Superior temporal gyrus (tissue), 1 donor: Measurements from ENCODE around the gene RFC1.
"Not testable (repeated sequence)": the region's sequence is repeated elsewhere in the genome, so short reads cannot be mapped to it uniquely, and the experiment has no call there.

Experiments used
- DNase-seq: peaks from one replicate; pipeline ENCODE4 v3.0.0-alpha.2; 2016; ENCODE audit errors: extremely low spot score

Gene RFC1, protein sequence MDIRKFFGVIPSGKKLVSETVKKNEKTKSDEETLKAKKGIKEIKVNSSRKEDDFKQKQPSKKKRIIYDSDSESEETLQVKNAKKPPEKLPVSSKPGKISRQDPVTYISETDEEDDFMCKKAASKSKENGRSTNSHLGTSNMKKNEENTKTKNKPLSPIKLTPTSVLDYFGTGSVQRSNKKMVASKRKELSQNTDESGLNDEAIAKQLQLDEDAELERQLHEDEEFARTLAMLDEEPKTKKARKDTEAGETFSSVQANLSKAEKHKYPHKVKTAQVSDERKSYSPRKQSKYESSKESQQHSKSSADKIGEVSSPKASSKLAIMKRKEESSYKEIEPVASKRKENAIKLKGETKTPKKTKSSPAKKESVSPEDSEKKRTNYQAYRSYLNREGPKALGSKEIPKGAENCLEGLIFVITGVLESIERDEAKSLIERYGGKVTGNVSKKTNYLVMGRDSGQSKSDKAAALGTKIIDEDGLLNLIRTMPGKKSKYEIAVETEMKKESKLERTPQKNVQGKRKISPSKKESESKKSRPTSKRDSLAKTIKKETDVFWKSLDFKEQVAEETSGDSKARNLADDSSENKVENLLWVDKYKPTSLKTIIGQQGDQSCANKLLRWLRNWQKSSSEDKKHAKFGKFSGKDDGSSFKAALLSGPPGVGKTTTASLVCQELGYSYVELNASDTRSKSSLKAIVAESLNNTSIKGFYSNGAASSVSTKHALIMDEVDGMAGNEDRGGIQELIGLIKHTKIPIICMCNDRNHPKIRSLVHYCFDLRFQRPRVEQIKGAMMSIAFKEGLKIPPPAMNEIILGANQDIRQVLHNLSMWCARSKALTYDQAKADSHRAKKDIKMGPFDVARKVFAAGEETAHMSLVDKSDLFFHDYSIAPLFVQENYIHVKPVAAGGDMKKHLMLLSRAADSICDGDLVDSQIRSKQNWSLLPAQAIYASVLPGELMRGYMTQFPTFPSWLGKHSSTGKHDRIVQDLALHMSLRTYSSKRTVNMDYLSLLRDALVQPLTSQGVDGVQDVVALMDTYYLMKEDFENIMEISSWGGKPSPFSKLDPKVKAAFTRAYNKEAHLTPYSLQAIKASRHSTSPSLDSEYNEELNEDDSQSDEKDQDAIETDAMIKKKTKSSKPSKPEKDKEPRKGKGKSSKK

DNA sequence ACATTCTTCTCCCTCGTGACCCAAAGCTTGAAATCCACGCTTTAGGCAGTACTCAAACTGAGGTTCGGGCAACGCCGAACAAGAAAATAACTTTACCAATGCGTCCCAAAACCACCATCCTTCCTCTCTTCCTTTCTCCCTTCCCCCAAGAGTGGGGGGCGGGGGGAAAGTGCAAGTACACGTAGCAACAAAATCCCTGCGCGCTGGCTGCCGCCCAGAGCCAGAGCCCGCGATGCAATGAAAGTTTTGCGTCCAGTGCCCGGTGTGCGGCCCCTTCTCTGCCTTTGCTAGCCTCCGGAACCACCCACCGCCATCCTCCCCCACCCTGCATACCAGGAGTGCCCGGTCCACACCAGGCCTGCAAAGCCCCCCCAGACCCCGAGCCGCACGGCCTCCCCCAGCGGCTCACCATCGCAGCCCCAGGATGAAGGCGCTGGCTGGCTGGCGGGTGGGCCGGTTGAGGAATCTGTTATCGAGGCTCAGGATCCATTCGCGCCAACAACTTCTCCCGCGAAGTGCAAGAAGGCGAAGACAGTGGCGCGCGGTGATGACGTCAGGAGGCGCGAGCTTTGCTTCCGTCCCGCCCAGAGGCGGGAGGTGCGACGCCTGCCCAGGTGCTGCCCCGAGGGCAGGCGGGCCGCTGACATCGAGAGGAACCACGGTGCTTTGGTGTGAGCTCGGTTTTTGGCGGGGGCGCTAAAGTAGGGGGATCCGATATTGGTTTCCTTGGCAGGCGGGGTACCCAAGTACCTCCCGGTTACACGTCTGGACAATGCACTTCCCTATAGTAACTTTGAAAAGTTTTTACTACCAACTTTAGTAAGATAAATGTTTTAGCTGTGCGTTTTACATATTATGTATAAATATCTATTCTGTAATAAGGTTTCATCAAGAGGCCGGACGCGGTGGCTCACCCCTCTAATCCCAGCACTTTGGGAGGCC, at the start of gene RFC1:
RFC1 (minus strand) TSS at position 533 of the 942 bp plus-strand sequence; CDS start at position 412, 121 bp downstream.
- peak; percentile 91 for DNase-seq

DNA sequence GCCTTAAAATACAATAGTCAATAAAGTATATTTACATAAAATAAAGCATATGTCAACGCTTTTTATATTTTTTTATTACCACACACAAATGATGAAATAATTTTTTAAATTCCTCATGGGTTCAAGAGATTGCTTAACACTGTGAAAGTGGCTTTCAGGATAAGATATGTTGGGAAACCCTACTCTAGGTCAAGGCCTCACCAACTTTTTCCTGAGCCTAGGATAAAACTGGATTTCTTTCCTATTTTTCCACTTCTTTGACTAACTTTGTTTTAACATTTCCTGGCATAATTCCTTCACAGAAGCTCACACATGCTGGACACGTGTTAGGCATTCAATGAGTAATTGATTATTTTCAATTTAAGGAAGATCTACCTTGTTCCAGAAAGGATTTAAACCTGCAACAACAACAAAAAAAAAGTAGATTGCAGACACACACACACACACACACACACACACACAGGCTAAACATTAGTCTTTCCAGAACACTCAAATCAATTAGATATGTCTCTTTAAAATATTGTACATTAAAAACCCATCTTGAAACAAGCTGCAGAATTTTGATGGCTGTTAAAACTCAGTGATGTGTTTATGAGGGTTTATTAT, 49.6 kb upstream of the RFC1 start:
- DNase-seq = no peak

DNA sequence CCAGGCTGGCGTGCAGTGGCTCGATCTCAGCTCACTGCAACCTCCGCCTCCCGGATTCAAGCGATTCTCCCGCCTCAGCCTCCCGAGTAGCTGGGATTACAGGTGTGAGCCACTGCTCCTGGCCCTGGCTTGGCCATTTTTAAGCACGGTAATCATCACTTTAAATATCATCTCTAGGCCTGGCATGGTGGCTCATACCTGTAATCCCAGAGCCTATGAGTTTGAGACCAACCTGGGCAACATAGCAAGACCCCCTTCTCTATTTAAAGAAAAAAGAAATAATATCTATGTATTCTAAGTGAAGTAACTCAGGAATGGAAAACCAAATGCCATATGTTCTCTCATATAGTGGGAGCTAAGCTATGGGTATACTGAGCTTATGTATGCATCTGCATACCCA, 45.4 kb upstream of the RFC1 start:
- not testable (repeated sequence) for DNase-seq

DNA sequence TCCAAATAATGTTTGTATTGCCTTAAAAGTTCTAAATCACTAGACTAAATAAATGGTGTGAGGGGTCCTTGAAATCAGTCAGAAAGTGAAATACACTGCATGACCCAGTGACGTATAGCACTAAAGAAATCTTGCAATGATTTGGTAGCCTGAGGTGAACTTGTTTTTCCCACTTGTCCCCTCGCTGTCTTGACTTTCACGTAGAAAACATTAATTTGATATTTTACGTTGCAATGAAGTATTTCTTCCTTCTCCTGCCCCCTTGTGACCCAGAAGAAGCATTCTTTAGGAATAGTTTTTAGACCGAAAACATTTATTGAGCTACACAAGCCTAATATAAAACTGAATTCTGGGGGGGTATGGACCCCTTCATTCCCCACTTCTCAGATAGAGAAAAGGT, 44.3 kb upstream of the RFC1 start:
- no peak for DNase-seq

DNA sequence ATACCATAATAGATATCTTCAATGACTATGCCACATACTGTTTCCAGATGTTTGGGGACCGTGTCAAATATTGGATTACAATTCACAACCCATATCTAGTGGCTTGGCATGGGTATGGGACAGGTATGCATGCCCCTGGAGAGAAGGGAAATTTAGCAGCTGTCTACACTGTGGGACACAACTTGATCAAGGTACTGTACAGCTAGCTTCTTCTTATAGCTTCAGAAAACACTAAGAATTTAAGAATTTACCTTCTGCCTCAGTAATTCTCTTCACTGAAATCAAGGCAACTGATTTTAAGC, 41.4 kb upstream of the RFC1 start:
- no peak for DNase-seq

DNA sequence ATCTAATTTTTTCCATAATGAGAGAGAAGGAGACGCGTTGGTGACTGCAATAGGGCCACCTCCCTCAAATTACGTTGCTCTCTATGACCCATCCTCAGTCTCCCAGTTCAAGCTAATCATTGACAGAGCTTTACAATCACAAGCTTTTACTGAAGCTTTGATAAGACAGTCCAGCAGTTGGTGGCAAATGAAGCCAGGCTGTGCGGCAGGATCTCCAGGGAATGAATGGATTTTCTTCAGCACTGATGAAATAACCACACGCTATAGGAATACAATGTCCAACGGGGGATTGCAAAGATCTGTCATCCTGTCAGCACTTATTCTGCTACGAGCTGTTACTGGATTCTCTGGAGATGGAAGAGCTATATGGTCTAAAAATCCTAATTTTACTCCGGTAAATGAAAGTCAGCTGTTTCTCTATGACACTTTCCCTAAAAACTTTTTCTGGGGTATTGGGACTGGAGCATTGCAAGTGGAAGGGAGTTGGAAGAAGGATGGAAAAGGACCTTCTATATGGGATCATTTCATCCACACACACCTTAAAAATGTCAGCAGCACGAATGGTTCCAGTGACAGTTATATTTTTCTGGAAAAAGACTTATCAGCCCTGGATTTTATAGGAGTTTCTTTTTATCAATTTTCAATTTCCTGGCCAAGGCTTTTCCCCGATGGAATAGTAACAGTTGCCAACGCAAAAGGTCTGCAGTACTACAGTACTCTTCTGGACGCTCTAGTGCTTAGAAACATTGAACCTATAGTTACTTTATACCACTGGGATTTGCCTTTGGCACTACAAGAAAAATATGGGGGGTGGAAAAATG, 40.8 kb upstream of the RFC1 start, which contains the start of gene KLB:
KLB (plus strand) TSS at position 168 of the 821 bp plus-strand sequence; CDS start at position 188, 20 bp downstream.
- no peak for DNase-seq

DNA sequence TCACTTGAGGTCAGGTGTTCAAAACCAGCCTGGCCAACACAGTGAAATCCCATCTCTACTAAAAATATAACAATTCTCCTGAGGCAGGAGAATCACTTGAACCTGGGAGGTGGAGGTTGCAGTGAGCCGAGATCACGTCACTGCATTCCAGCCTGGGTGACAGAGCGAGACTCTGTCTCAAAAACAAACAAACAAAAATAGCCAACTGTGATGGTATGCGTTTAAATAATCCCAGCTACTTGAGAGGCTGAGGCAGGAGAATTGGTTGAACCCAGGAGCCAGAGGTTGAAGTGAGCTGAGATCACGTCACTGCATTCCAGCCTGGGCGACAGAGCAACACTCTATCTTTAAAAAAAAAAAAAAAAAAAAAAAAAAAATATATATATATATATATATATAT, 35.5 kb upstream of the RFC1 start:
- DNase-seq = not testable (repeated sequence)

DNA sequence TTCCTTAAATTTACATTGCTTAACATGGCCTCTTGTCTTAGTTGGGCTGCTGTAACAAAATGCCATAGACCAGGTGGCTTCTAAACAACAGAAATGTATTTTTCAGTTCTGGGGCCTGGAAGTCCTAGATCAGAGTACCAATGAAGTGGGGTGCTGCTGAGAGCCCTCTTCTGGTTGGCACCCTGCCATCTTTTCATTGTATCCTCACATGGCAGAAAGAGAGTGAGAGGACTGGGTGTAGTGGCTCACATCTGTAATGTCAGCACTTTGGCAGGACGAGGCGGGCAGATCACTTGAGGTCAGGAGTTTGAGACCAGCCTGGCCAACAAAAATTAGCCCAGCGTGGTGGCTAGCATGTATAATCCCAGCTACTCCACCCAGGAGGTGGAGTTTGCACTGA, 28.5 kb upstream of the RFC1 start:
- DNase-seq = no peak

DNA sequence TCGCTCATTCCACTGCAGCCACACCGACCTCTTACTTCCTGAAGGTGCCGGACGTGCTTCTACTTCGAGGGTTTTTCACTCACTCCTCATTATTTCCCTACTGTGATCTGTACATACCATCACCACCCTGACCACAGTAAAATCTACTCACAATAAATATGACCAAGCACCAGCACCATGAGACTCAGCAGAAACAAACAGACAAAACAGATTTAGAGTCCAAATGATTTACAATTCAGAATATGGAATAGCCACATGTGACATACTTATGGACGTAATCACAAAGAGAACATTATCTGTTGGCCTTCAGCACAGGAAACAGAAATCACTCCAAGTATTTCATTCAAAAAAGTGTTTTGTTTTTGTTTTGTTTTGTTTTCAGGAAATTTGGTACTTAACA, 24.4 kb upstream of the RFC1 start:
- no peak for DNase-seq

DNA sequence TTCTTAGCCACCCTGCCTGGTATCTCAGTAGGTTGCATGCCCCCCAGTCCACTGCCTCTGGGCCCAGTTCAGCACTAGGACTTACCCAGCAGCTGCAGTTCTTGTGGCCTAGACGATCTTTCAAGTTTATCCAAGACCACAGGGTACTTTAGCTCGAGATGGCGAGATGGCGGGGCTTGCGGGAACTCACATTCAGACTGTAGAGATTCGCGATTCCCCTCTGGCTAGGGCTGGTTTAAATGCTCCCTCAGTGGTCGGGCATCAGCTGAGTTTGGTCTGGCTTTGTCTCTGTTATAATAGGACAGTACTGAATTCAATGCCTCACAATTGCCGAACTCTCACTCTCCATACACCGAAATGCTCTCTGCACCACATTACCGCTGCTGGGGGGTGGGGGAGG, 18.4 kb upstream of the RFC1 start:
- DNase-seq = no peak

DNA sequence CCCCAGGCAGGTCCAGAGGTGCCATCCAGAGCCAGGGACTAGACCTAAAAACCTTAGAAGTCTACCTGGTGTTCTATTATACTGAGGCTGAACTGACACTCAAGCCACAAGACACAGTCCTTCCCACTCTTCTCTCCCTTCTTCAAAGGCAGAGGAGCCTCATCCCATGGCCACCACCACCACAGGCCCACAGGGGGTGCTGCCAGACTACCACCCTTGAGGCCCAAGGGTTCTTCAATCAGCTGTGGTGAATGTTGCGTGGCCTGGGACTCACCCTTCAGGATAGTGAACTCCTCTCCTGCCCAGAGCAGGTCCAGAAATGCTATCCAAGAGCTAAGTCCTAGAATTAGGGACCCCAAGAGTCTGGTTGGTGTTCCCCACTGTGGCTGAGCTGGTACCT, 17.5 kb upstream of the RFC1 start:
- no peak for DNase-seq

DNA sequence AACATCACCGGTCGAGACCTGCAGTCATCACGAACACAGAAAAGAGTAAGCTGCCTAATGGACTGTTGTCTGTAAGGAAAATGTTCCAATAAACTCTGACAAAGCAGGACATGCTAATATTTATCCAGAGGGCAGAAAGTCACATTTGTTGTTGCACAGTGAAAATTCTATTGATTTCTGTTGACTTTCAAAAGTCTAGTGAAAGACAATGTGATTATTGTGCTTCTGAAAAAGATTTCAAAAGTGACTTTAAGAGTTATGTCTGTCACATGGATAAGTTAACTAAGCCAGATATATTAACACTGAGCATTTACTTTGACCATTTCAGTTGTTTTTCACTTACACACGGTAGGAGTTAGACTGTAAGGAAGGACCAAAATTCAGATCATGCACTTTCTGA, 9.3 kb upstream of the RFC1 start:
- no peak for DNase-seq

DNA sequence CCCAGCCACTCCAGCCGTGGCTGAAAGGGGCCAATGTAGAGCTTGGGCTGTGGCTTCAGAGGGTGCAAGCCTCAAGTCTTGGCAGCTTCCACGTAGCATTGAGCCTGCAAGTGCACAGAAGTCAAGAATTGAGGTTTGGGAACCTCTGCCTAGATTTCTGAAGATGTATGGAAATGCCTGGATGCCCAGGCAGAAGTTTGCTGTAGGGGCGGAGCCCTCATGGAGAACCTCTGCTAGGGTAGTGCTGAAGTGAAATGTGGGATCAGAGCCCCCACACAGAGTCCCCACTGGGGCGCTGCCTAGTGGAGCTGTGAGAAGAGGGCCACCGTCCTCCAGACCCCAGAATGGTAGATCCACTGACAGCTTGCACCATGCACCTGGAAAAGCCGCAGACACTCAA, 5.0 kb upstream of the RFC1 start:
- DNase-seq = not testable (repeated sequence)

DNA sequence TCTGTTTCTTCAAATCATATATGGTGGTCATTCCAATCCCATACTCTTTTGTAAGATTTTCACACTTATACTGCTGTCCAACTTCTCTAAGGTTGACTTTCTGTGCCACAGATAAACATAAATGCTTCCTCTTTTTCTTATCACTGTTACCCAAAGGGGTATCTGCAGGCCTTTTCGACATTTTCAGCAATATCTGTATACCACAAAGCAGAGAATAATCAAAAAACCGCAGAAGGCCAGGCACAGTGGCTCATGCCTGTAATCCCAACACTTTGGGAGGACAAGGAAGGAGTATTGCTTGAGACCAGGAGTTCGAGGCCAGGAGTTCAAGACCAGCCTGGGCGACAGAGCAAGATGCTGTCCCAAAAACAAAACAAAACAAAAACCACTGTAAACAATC, 3.1 kb upstream of the RFC1 start:
- no peak for DNase-seq

DNA sequence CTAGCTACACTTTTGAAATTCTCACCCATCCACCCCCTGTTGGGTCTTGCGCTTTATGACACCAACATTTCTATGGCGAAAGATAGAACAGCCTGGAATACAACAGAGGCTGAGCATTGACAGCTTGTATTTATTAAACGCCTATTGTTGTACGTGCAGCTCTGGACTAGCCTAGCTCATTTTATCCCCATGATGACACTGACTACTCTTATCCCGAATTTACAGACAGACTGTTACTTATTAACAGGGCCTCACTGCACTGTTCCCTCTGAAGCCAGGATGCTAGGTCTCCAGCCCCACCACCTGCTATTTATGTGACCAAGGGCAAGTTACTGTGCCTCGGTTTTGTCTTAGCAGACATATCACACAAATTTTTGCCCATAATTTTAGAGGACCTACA, 1.0 kb upstream of the RFC1 start:
- no peak for DNase-seq

DNA sequence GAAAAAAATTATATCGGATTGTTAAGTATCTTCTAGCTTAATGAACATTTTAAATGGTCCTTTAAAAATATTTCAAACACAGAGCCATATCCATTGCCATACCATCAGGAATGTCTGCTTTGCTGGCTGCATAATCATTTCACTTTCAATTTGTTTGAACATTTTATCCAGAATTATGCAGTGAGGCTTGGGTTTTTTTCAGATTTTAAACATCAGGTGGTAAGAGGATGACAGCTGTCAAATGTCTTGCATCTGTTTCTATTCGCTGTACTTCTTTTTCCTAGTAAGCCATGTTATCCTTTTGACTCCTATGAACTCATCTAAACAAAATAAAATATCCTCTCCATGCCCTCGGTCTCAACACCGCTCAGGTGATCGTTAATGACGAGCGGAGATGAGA, 802 bp downstream of the RFC1 start:
- DNase-seq = no peak

DNA sequence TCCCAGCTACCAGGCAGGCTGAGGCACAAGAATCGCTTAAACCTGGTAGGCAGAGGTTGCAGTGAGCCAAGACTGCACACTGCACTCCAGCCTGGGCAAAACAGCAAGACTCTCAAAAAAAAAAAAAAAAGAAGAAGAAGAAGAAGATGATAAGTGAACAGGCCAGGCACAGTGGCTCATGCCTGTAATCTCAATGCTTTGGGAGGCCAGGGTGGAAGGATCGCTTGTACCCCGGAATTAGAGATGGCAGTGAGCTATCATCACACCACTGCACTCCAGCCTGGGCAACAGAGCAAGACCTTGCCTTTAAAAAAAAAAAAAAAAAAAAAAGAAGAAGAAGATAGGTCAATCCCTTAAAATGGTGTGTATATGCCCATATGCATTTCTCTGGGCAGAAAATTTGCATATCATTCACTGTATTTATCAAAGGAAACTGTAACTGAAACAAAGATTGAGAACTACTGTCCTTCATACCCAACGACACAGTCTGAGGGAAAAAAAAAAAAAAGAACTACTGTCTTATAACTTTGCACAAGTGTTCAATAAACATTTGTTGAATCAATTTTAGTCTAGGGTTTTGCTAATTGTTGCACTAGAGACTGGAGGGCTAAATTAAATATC, 2.3 kb downstream of the RFC1 start:
- DNase-seq = no peak

DNA sequence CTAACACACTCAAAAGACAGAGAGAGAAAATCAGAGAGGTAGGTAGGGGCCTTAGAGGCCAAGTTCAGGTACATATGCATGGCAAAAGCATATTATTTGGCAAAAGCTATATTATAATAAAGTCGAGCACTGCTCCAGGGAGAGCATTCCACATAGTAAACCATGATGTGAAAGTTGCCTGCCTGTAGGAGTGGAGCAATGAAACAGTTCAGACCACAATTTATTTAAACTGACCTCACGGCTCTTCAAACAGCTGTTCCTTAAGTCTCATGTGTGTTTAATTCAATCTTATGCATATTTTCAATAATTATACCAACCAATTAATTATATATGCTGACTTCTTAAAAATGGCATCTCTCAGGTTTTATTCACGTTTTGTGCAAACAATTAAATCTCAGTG, 3.3 kb downstream of the RFC1 start:
- no peak for DNase-seq

DNA sequence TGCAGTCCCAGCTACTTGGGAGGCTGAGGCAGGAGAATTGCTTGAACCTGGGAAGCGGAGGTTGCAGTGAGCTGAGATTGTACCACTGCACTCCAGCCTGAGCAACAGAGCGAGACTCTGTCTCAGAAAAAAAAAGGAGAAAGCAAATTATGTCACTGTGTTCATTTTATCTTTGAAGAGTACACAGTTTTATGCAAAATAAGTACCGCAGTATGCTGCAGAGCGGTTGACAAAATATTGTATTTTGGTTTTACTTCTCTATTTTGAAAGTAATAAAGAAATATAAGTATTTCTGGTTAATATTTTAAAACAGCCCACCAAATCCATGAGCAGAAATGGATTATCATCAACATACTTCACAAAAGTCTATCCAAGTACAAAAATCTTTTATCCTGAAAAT, 5.6 kb downstream of the RFC1 start:
- not testable (repeated sequence) for DNase-seq

DNA sequence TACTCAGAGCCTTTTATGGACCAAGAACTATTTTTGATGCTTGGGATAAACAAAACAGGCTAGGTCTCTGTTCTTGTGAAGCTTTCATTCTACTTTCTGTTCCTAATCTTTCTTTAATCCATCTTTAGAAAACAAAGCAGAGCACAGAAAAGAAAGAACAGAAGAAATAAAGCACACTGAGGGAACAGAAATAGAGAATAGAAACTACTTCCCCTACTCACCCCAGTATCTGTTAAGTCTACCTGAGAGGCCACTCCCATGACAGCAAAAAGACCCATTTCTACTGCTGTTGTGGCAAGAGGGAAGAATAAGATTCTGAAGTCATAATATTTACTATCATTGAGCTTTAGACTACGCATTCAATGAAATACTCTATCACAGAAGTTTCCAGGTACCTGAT, 9.2 kb downstream of the RFC1 start:
- no peak for DNase-seq
